Measurements from ENCODE around the gene KCMF1. TPM values are rescaled to one million over a fixed set of nuclear protein-coding genes. Genes with fewer than 3 reads are reported as not detected.
"Not testable (repeated sequence)": the region's sequence is repeated elsewhere in the genome, so short reads cannot be mapped to it uniquely, and the experiment has no call there.

Gene KCMF1
- 10 to 100 TPM; 40.7 to 57.6 (median 53.3) TPM for polyA plus RNA-seq (ENCODE audit: insufficient read length in 4 of 4)

GRCh38 chr2:84970868-84971509 is at the start of gene KCMF1:
KCMF1 (plus strand) TSS chr2:84971161; CDS start chr2:84971452, 291 bp downstream.
- DNase-seq (ENCODE audit: low read depth in 4 of 4, low spot score in 3 of 4), result peak in 1 of 4 donors; percentile 54

- no peak for DNase-seq (ENCODE audit: low read depth in 4 of 4, low spot score in 3 of 4)
Measured at GRCh38 chr2:84923009-84923408, 48.0 kb upstream of the KCMF1 start.

- DNase-seq (ENCODE audit: low read depth in 4 of 4, low spot score in 3 of 4), result no peak
Measured at GRCh38 chr2:84924173-84925106, 46.5 kb upstream of the KCMF1 start.

GRCh38 chr2:84925336-84925723 is 45.6 kb upstream of the KCMF1 start:
- DNase-seq (ENCODE audit: low read depth in 4 of 4, low spot score in 3 of 4), result no peak

GRCh38 chr2:84925724-84926376 is 45.1 kb upstream of the KCMF1 start:
- peak; percentile 78 to 84 (median 82) for DNase-seq (ENCODE audit: low read depth in 4 of 4, low spot score in 3 of 4)

GRCh38 chr2:84927275-84927627 is 43.7 kb upstream of the KCMF1 start:
- no peak for DNase-seq (ENCODE audit: low read depth in 4 of 4, low spot score in 3 of 4)

- no peak for DNase-seq (ENCODE audit: low read depth in 4 of 4, low spot score in 3 of 4)
Measured at GRCh38 chr2:84931384-84931821, 39.6 kb upstream of the KCMF1 start.

- DNase-seq (ENCODE audit: low read depth in 4 of 4, low spot score in 3 of 4), result no peak
Measured at GRCh38 chr2:84938194-84938879, 32.6 kb upstream of the KCMF1 start.

GRCh38 chr2:84939426-84940087 is 31.4 kb upstream of the KCMF1 start:
- no peak for DNase-seq (ENCODE audit: low read depth in 4 of 4, low spot score in 3 of 4)

- DNase-seq (ENCODE audit: low read depth in 4 of 4, low spot score in 3 of 4), result no peak
Measured at GRCh38 chr2:84940088-84940470, 30.9 kb upstream of the KCMF1 start.

GRCh38 chr2:84940831-84941412 is 30.0 kb upstream of the KCMF1 start:
- no peak for DNase-seq (ENCODE audit: low read depth in 4 of 4, low spot score in 3 of 4)

- DNase-seq (ENCODE audit: low read depth in 4 of 4, low spot score in 3 of 4), result no peak
Measured at GRCh38 chr2:84942166-84942565, 28.8 kb upstream of the KCMF1 start.

GRCh38 chr2:84942964-84943421 is 28.0 kb upstream of the KCMF1 start:
- DNase-seq (ENCODE audit: low read depth in 4 of 4, low spot score in 3 of 4), result no peak

- DNase-seq (ENCODE audit: low read depth in 4 of 4, low spot score in 3 of 4), result no peak
Measured at GRCh38 chr2:84944295-84944909, 26.6 kb upstream of the KCMF1 start.

- DNase-seq (ENCODE audit: low read depth in 4 of 4, low spot score in 3 of 4), result not testable (repeated sequence)
Measured at GRCh38 chr2:84945838-84946203, 25.1 kb upstream of the KCMF1 start.

- DNase-seq (ENCODE audit: low read depth in 4 of 4, low spot score in 3 of 4), result no peak
Measured at GRCh38 chr2:84946204-84947009, 24.6 kb upstream of the KCMF1 start.

- DNase-seq (ENCODE audit: low read depth in 4 of 4, low spot score in 3 of 4), result no peak
Measured at GRCh38 chr2:84947010-84947593, 23.9 kb upstream of the KCMF1 start.

- no peak for DNase-seq (ENCODE audit: low read depth in 4 of 4, low spot score in 3 of 4)
Measured at GRCh38 chr2:84953535-84953934, 17.4 kb upstream of the KCMF1 start.
